ENCODE measurements around the gene ZNF485.

The ZNF485 gene

GRCh38 chr10:43648398-43649184 is 42.4 kb downstream of the ZNF485 start, which contains the start of gene ZNF32:
ZNF32 (minus strand) TSS chr10:43648881; CDS start chr10:43646133, 2,748 bp downstream.
- no peak for TF ChIP-seq CTCF (conservative IDR thresholded peaks at IDR 0.05; ENCODE audit: low read depth, low read length)

GRCh38 chr10:43649185-43649523 is 42.9 kb downstream of the ZNF485 start:
- H3K36me3 ChIP-seq (ENCODE audit: insufficient read depth): no peaks in the 10 kb centered on the region
- H3K9ac ChIP-seq: peak overlapping the region; percentile 55; the same call in 1 of the 2 replicates
- no peaks in the 10 kb centered on the region for H3K79me2 ChIP-seq (ENCODE audit: insufficient read depth, low read depth)
- H3K4me2 ChIP-seq: peak overlapping the region; percentile 81
- peak overlapping the region; percentile 97 for H2AFZ ChIP-seq (ENCODE audit: low read depth)
- no peak overlapping the region for H3K4me3 ChIP-seq (IDR thresholded peaks at IDR 0.05; ENCODE audit: insufficient read depth, low read depth, low read length)
- no peaks in the 10 kb centered on the region for H3K27me3 ChIP-seq (ENCODE audit: insufficient read depth, low read depth)
- no peak for TF ChIP-seq CTCF (conservative IDR thresholded peaks at IDR 0.05; ENCODE audit: low read depth, low read length)
- H4K20me1 ChIP-seq (ENCODE audit: insufficient read depth): no peaks in the 10 kb centered on the region
- no peaks in the 10 kb centered on the region for H3K4me1 ChIP-seq (ENCODE audit: low read depth, poor library complexity, severe bottlenecking)
- H3K27ac ChIP-seq: no peak overlapping the region

More at GRCh38 chr10:43648398-43649184, 42.4 kb downstream of the ZNF485 start, which contains the start of gene ZNF32:
- Histone ChIP-seq H3K27me3 (ENCODE audit: insufficient read depth, low read depth) (no peaks in the 10 kb centered on the region), H3K79me2 (ENCODE audit: insufficient read depth, low read depth) (no peaks in the 10 kb centered on the region), H4K20me1 (ENCODE audit: insufficient read depth) (no peaks in the 10 kb centered on the region), H3K27ac (no peak within 1 kb of the TSS), H2AFZ (ENCODE audit: low read depth) (peak within 1 kb of the TSS; percentile 97), H3K9ac (peak within 1 kb of the TSS; percentile 55; the same call in 1 of the 2 replicates), H3K4me1 (ENCODE audit: low read depth, poor library complexity, severe bottlenecking) (no peaks in the 10 kb centered on the region), H3K4me2 (peak within 1 kb of the TSS; percentile 81), H3K36me3 (ENCODE audit: insufficient read depth) (no peaks in the 10 kb centered on the region), H3K4me3 (IDR thresholded peaks at IDR 0.05; ENCODE audit: insufficient read depth, low read depth, low read length) (no peak within 1 kb of the TSS)

GRCh38 chr10:43653746-43654145 is 47.5 kb downstream of the ZNF485 start:
- Histone ChIP-seq H3K79me2 (ENCODE audit: insufficient read depth, low read depth) (no peaks in the 10 kb centered on the region), H3K9ac (no peak overlapping the region), H3K27me3 (ENCODE audit: insufficient read depth, low read depth) (no peaks in the 10 kb centered on the region), H3K27ac (no peak overlapping the region), H3K4me3 (IDR thresholded peaks at IDR 0.05; ENCODE audit: insufficient read depth, low read depth, low read length) (no peak overlapping the region), H4K20me1 (ENCODE audit: insufficient read depth) (no peaks in the 10 kb centered on the region), H3K36me3 (ENCODE audit: insufficient read depth) (no peaks in the 10 kb centered on the region), H2AFZ (ENCODE audit: low read depth) (no peak overlapping the region), H3K4me1 (ENCODE audit: low read depth, poor library complexity, severe bottlenecking) (no peaks in the 10 kb centered on the region), H3K4me2 (no peak overlapping the region)
- no peak for TF ChIP-seq CTCF (conservative IDR thresholded peaks at IDR 0.05; ENCODE audit: low read depth, low read length)

- Histone ChIP-seq H3K4me1 (ENCODE audit: low read depth, poor library complexity, severe bottlenecking) (no peaks in the 10 kb centered on the region), H2AFZ (ENCODE audit: low read depth) (no peak overlapping the region), H3K4me3 (IDR thresholded peaks at IDR 0.05; ENCODE audit: insufficient read depth, low read depth, low read length) (no peak overlapping the region), H3K79me2 (ENCODE audit: insufficient read depth, low read depth) (no peaks in the 10 kb centered on the region), H3K36me3 (ENCODE audit: insufficient read depth) (no peaks in the 10 kb centered on the region), H3K27ac (no peak overlapping the region), H4K20me1 (ENCODE audit: insufficient read depth) (no peaks in the 10 kb centered on the region), H3K27me3 (ENCODE audit: insufficient read depth, low read depth) (no peaks in the 10 kb centered on the region), H3K4me2 (no peak overlapping the region), H3K9ac (no peak overlapping the region)
- TF ChIP-seq CTCF (conservative IDR thresholded peaks at IDR 0.05; ENCODE audit: low read depth, low read length): no peak
Observed at GRCh38 chr10:43655311-43655710, 49.1 kb downstream of the ZNF485 start.

All from KMS-11 (cell line).